NCI-H2227 treated with DMSO at 0.1 percent for 48 hours (cell line): ENCODE results near the gene PRTN3.
A peak's percentile ranks its signal among the peaks of the same experiment; 100 is the strongest.
"Not testable (repeated sequence)": the region's sequence is repeated elsewhere in the genome, so short reads cannot be mapped to it uniquely, and the experiment has no call there.

Experiments used
- DNase-seq: peaks from one replicate; lab custom pipeline; 2025; lab: John Stamatoyannopoulos, UW

PRTN3 gene

DNA sequence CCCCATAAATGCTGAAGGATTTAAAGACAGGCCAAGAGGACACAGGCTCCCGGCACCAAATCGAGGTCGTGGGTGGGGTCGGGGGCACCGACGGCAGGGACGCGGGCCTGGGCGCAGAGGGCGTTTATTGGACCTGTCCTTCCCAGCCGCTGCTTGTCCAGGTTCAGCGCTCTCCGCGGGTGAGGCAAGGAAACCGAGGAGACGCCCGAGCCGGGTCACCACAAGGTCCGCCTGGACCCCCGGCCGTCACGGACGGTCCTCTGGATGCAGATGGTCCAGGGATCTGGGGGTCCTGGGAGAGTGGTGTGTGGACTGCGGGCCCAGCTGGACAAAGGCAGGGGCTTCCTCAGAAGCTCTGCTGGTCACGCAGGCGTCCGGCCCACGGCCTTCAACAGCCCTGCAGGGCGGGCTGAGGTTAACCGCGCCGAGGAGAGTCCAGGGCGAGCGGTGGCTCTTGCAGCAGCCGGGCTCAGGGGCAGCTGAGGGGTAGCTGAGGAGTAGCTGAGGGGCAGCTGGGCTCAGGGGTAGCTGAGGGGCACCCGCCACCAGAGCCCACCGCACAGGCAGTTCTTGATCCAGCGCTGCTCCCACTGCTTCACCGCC, 27.2 kb downstream of the PRTN3 start:
- DNase-seq: no peak

DNA sequence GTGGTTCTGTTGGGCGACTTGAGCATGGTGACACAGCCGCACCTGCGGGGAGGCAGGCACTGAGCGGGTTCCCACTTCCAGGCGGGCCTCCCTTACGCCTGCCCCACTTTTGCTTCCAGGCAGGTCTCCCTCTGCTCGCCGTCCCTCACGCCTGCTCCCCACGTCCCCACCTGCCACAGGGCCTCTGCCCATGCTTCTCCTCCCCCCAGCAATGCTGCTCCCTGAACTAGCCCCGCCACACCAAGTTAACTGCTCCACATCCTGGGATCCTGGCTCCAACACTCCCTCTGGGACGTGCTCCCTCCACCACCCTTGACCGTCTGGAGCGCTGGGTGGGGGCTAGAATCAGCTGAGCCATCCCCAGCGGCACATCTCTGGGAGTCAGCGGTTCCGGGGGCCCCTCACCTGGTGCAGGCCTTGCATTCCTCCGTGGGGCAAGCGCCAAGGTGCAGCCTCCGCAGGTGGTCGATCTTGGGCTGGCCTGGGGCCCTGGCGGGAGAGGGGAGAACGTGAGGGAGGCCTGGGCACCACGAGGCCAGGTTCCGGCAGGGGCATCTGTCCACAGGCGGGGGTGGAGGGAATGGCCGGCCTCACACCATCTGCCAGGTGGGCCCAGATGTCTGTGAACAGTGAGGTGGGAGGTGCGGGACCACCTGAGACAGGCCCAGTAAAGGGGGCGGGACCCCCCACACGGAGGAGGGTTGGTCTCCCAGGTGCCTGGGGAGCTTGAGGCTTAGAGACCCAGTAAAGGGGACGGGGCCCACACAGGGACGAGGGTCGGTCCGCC, 27.9 kb downstream of the PRTN3 start:
- DNase-seq: no peak

DNA sequence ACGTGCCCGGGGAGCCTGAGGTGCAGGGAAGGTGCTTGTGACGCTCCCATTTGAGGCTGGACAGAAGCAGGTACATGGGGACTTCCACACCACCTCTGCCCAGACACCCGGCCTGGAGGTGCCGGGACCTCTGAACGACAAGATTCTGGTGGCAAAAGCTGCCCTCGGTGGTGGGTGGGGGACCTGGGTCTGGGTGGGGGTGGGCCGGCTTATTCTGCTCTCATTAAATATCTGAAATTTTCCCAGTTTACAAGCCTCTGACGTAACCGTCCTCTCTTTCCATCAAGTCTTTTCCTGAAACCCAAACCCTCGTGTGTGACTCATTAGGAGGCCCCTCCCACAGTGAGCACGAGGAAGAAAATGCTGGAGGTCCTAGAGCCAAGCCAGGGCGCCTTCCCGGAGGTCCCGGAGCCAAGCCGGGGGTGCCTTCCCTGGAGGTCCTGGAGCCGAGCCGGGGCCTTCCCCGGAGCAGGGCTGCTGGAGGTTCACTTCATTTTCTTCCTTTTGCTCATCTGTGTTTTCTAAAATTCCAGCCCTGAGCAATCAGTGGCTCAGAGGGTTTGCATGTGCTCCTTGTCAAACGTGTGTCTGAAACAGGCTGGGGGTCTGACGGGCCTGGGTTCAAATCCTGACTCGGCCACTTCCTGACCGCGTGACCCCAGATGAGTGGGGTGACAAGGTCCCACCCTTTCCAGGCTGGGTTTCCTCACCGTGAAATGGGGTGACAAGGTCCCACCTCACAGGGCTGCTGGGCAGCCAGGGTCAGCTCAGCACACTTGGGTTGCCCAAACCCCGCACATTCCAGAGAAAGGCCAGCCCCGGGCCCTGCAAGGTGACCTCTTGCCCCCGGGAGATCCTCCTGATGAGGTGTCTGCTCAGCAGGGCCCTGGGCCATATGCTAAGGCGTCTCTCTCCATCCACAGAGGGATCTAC, 28.7 kb downstream of the PRTN3 start:
- no peak for DNase-seq

DNA sequence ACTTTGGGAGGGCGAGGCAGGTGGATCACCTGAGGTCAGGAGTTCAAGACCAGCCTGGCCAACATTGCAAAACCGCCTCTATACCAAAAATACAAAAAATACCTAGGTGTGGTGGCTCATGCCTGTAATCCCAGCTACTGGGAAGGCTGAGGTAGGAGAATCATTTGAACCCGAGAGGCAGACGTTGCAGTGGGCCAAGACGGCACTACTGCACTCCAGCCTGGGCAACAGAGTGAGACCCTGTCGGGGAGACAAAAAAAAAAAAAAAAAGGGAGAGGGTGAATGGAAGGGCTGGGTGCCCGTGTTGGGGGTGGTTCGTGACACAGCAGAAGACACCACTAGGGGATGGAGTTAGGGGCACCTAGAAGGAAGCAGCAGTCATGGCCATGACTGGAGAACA, 29.5 kb downstream of the PRTN3 start:
- DNase-seq: no peak

DNA sequence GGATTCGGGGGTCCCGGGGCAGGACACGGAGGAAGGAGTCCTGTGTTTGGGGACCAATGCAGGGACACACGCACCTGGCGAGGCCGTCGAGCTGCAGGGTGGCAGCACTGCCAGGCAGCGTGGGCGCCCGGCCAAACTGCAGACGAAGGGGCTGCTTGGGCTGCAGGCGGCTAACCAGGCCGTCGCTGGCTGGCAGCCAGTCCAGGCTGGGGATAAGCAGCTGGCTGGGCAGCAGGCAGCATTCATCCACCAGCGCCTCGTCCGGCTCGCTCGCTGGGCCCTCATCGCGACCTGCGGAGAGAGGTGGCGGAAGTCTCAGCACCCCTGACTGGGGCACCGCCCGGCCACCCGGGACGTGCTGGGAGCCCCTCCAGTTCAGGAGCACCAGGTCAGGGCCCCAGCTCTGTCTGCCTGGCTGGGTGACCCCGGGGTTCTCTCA, 30.2 kb downstream of the PRTN3 start:
- no peak for DNase-seq

DNA sequence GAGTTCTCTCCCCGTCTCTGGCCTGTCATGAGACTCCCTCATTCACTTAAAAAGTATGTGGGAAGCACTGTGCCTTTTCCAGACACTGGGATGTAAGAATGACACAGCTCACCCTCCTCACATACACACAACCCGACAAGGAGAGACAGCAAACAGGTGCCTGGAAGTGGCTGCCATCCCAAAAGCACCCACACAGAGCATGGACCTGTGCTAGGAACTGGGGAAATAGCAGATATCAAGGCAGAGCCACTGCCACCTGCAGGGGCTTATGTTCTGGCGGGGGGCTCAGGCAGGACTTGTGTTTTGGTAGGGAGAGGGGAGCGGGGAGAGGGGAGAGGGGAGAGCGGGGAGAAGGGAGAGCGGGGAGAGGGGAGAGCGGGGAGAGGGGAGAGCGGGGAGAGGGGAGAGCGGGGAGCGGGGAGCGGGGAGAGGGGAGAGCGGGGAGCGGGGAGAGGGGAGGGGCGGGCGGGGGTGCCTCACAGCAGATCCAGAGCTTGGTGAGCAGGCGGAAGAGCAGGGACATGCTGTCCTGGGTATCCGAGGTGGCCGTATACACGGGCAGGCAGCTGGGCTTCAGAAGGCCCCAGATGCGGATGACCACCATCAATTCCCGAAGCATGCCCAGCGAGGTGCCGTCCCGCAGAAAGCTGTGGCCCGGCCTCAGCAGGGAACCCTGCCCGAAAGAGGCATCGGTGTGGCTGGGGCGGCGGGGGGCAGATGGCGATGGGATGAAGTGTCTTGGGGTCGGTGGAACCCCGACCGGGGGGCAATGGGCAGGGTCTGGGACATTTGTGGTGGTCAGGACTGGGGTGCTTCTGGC, 30.9 kb downstream of the PRTN3 start:
- DNase-seq: no peak

DNA sequence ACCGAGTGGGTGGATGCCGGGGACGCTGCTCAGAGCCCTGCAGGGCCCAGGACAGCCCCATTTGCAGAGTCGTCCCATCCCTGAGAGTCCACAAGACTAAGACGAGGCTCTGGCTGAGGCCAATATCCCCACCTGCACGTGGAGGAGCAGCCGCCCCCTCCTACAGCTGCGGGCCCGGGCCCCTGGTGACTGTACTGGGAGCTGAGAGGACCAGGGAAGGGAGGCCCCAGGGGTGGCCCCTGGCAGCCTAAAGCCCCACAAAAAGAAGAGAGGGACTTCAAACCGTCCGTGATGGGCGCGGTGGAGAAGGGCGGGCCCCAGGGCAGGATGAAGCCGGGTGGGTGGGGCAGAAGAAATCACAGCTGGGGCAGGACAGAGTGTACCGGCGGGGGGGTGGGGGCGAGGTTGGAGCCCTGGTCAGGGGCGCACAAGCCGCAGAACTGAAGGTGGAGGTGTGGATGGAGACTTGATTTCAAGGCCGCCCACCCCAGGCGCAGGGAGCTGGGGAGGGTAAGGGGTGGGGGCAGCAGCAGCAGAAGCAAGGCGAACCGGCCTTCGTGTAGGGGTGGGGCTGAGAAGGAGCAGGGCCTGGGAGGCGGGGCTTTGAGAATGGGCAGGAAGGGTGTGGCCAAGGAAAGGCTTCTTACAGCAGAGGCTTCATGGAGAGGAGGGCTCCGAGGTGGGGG, 31.6 kb downstream of the PRTN3 start:
- peak; percentile 12 for DNase-seq

DNA sequence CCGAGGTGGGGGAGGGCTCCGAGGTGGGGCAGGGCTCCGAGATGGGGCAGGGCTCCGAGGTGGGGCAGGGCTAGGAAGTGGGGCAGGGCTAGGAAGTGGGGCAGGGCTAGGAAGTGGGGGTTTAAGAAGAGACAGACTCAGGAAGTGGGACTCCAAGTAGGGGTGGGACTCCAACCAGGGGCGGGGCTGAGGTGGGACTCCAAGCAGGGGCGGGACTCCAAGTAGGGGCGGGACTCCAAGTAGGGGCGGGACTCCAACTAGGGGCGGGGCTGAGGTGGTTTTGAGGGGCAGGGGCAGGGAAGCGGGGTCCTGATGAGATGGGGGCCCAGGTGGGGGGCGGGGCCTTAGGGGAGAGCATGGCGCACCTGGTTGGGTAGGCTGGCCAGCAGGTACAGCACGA, 32.3 kb downstream of the PRTN3 start:
- DNase-seq: no peak

DNA sequence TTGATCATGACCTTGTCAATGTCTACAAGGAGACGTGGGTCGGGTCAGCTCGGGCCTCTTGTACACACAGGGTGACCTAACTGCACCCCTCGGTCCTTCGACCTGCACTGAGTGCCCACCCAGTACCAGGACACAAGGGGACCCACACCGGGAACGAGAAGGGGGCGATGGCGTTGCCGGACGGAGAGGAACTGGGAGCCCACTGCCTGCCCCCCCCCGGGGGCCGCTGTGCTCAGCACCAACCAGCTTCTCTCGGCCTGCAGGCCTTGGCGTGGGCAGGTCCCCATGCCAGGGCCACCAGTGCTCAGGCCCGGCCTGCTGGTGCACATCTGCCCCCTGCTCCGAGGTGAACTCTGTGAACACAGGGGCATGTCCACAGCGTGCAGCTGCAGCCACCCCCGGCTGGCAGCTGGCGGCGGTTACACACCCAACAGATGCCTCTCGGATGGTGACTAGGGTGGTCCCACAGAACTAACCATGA, 32.8 kb downstream of the PRTN3 start:
- no peak for DNase-seq

DNA sequence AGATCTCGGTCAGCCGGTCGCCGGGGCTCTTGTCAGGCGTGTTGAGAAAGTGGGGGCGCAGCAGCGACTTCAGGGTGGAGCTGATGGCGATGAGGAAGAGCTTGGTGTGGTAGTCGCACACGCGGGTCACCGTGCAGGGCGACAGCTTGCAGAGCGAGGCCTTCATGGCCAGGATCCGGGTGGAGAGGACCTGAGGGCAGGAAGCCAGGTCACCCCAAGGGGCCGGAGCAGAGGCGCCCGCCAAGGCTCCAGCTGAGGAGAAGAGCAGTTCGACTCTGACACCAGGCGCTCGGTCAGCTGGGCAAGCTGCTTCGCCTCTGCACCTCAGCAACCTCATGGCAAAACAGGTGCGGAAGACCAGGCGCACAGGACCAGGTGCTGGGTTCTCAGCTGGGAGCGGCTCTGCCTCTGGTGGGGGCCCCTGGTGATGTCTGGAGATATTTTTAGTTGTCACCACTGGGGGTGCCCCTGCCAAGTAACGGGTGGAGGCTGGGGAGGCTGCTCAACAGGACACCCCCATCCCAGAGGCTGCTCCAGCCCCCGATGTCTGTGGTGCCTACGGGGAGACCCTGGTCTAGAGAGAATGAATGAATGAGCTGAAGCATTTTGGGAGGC, 34.6 kb downstream of the PRTN3 start:
- DNase-seq: no peak

DNA sequence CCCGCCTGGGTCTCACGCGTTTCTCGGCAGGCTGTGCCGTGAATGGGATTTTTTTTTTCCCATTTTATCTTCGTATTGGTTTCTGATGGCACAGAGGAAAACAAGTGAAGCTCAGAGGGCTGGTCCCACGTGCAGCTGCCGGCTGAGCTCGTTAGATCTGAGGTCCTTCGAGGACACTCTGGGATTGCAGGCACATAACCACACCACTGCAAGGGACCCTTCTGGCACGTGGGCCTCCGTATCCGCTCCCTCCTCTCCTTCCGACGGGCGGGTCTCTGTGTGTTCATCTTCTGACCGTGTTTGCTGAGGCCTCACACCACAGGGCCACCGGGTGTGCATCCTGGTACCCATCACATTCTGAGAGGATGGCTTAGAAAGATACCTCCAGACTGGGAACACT, 35.3 kb downstream of the PRTN3 start:
- DNase-seq: no peak

DNA sequence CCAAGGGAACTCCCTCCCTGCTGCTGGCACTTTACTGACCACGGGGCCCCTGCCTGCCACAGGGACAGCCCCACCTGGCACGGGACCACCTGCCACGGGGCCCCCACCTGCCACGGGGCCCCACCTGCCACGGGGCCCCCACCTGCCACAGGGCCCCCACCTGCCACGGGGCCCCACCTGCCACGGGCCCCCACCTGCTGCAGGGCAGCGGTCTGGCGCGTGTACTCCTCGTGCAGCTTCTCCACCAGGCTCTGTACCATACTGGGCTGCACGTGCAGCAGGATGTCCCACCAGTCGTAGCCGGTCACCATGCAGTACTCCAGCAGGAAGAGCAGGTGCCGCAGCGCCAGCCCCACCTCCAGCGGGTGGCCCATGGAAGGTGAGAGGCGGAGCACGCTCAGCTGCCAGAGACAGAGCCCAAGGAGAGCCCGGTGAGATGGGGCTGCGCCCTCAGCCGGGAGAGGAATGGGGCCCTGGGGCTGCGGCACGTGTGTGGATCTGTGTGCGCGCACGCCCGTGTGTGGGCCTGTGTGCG, 36.0 kb downstream of the PRTN3 start:
- no peak for DNase-seq

DNA sequence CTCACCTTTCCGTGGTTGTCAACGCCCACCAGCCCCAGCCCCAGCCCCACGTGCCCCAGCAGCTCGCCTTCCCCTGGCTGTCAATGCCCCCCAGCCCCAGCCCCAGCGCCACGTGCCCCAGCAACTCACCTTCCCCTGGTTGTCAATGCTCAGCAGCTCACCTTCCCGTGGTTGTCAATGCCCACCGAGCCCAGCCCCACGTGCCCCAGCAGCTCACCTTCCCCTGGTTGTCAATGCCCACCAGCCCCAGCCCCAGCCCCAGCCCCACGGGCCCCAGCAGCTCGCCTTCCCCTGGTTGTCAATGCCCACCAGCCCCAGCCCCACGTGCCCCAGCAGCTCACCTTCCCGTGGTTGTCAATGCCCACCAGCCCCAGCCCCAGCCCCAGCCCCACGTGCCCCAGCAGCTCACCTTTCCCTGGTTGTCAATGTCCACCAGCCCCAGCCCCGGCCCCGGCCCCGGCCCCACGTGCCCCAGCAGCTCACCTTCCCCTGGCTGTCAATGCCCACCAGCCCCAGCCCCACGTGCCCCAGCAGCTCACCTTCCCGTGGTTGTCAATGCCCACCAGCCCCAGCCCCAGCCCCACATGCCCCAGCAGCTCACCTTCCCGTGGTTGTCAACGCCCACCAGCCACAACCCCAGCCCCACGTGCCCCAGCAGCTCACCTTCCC, 37.3 kb downstream of the PRTN3 start:
- DNase-seq: not testable (repeated sequence)

DNA sequence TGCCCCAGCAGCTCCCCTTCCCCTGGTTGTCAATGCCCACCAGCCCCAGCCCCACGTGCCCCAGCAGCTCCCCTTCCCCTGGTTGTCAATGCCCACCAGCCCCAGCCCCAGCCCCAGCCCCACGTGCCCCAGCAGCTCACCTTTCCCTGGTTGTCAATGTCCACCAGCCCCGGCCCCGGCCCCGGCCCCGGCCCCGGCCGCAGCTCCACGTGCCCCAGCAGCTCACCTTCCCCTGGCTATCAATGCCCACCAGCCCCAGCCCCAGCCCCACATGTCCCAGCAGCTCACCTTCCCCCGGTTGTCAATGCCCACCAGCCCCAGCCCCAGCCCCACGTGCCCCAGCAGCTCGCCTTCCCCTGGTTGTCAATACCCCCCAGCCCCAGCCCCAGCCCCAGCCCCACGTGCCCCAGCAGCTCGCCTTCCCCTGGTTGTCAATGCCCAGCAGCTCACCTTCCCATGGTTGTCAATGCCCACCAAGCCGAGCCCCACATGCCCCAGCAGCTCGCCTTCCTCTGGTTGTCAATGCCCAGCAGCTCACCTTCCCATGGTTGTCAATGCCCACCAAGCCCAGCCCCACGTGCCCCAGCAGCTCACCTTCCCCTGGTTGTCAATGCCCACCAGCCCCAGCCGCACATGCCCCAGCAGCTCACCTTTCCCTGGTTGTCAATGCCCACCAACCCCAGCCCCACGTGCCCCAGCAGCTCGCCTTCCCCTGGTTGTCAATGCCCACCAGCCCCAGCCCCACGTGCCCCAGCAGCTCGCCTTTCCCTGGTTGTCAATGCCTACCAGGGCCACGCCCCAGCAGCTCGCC, 38.2 kb downstream of the PRTN3 start:
- DNase-seq: not testable (repeated sequence)

DNA sequence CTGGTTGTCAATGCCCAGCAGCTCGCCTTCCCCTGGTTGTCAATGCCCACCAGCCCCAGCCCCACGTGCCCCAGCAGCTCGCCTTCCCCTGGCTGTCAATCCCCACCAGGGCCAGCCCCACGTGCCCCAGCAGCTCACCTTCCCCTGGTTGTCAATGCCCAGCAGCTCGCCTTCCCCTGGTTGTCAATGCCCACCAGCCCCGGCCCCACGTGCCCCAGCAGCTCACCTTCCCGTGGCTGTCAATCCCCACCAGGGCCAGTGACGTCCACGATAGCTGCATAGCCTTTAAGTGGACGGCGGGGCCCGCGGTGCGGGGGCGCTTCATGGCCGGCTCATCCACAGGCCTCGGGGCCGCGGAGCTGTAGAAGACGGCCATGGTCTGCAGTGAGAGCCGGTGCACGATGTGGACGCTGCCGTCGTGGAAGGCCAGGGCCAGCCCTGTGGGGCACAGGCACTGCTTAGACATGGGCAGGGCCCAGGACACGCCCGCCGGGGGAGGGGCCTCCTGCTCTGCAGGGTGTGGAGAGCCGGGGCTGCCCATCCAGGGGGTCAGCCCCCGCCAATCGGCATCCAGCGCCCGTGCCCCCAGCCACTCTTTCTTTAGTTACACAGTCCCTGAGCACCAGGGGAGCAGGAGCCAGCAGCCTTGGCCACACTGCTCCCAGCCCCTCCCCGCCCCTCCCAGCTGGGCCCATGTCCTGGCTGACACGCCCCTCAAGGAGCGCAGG, 39.1 kb downstream of the PRTN3 start:
- DNase-seq: no peak

DNA sequence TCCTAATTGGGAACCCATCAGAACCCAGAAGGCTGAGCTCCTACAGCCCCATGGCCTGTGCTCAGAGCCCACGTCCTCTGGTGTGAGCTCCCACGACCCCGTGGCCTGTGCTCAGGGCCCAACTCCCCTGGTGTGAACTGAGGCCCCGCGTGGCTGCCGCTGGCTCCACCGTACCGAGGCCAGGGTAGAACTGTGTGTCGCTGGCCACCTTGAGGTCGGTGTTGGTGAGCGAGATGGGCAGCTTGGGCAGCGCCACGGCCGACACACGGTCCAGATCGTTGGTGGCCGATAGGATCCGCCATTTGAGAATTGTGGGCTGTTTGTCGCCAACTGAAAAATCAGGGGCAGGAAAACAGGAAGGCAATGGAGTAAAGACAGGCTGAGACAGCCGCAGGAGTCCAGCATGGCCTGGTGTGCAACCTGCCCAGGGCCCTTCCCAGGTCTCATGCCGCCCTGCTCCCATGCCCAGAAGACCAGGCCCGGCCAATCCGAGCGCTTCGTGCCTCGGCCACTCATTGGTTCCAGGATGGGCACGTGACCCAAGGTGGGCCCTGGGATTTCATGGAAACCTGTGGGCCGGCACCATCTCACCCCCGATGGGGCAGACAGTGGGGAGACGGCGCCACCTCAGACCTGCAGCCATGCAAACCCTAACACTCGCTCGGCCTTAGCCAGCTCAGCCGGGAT, 40.7 kb downstream of the PRTN3 start:
- no peak for DNase-seq

DNA sequence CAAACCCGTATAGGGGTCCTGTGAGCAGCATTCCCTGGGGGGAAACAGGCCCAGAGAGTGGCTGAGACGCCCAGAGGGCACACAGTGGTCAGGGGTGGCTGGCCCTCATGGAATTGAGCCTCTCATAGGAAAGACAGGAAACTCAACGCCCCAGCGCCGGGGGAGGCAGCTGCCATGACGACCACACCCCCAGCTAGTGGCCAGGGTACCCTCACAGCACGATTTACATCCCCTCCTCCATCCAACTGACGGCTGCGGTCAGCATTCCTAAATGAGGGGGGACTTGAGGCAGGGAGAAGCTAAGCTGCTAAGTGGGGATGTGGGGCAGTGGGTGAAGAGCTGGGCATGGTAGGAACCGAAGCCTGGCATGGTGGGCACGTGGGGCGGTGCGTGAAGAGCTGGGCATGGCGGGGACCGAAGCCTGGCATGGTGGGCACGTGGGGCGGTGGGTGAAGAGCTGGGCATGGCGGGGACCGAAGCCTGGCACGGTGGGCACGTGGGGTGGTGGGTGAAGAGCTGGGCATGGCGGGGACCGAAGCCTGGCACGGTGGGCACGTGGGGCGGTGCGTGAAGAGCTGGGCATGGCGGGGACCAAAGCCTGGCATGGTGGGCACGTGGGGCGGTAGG, 42.2 kb downstream of the PRTN3 start:
- DNase-seq: no peak
